SK-N-SH (cell line): Measurements from ENCODE around the gene PLEKHD1. TPM values are rescaled to one million over a fixed set of nuclear protein-coding genes. Genes with fewer than 3 reads are reported as not detected.

Experiments used
- CTCF ChIA-PET: fragments of 300-600, 350-600 bp; formaldehyde crosslinking; extraction: SDS; loops from one replicate; lab custom pipeline; 2021; lab: Yijun Ruan, JAX
- POLR2A ChIA-PET: fragments of 350-600 bp; sonication (Branson Sonifier 250); formaldehyde crosslinking; extraction: SDS; loops from one replicate; lab custom pipeline; 2020; ENCODE audit warnings: antibody characterized with exemption, inconsistent platforms; lab: Yijun Ruan, JAX
- DNase-seq: peaks from one replicate; pipeline ENCODE4 v3.0.0; 2012
- H2AFZ ChIP-seq: fragments of 200-600 bp; sonication (generic); 2 replicates; pipeline ENCODE4 v1.8.1; 2016; ENCODE audit warnings: antibody characterized with exemption, mild to moderate bottlenecking, low read depth
- H3F3A ChIP-seq: fragments of 200-600 bp; sonication (generic); replicated peaks from 2 replicates; pipeline ENCODE3; 2016; ENCODE audit warnings: antibody characterized with exemption, mild to moderate bottlenecking; ENCODE audit not compliant: insufficient read depth
- H3K27ac ChIP-seq, 2 experiments: fragments of 200-500 bp in 1 of 2; fragments of 200-600 bp in 1 of 2; sonication (Bioruptor generic) in 1 of 2; sonication (generic), shearing (Covaris generic) in 1 of 2; 2 replicates each; pipeline versions ENCODE4 v1.5.1 to v1.6.1; 2014 to 2016; ENCODE audit warnings: low read depth in 2 of 2, inconsistent platforms in 1 of 2, low read length in 1 of 2, mild to moderate bottlenecking in 1 of 2, mixed read lengths in 1 of 2
- H3K27me3 ChIP-seq: fragments of 200-600 bp; sonication (generic), shearing (Covaris generic); 2 replicates; pipeline ENCODE4 v1.6.1; 2016; ENCODE audit warnings: mixed run types; ENCODE audit not compliant: insufficient read depth
- H3K36me3 ChIP-seq, 2 experiments: fragments of 200-500 bp in 1 of 2; fragments of 200-600 bp in 1 of 2; sonication (Bioruptor generic) in 1 of 2; sonication (generic) in 1 of 2; replicated peaks in 1 of 2; 2 replicates each; pipeline versions ENCODE3 to v1.5.1; 2014 to 2016; ENCODE audit warnings: low read length in 1 of 2, mild to moderate bottlenecking in 1 of 2; ENCODE audit not compliant: insufficient read depth in 2 of 2, control insufficient read depth in 1 of 2
- H3K4me1 ChIP-seq, 2 experiments: fragments of 200-500 bp in 1 of 2; fragments of 200-600 bp in 1 of 2; sonication (Bioruptor generic) in 1 of 2; sonication (generic), shearing (Covaris generic) in 1 of 2; 2 replicates each; pipeline versions ENCODE4 v1.5.1 to v1.6.1; 2014 to 2016; ENCODE audit warnings: low read depth in 1 of 2, low read length in 1 of 2, mixed run types in 1 of 2; ENCODE audit not compliant: insufficient read depth in 2 of 2, control insufficient read depth in 1 of 2
- H3K4me2 ChIP-seq: fragments of 200-600 bp; sonication (generic), shearing (Covaris generic); 2 replicates; pipeline ENCODE4 v1.6.1; 2017; ENCODE audit warnings: mixed run types
- H3K4me3 ChIP-seq, 2 experiments: fragments of 200-500 bp in 1 of 2; fragments of 200-600 bp in 1 of 2; sonication (Bioruptor generic) in 1 of 2; sonication (generic), shearing (Covaris generic) in 1 of 2; 2 replicates each; pipeline versions ENCODE4 v1.5.1 to v1.8.1; 2014 to 2016; ENCODE audit warnings: low read depth in 2 of 2, inconsistent platforms in 1 of 2, low read length in 1 of 2, mild to moderate bottlenecking in 1 of 2, mixed read lengths in 1 of 2, moderate library complexity in 1 of 2
- H3K79me2 ChIP-seq: fragments of 200-600 bp; sonication (generic); 2 replicates; pipeline ENCODE4 v1.8.1; 2017; ENCODE audit warnings: mild to moderate bottlenecking; ENCODE audit not compliant: insufficient read depth
- H3K9ac ChIP-seq: fragments of 200-600 bp; sonication (generic); 2 replicates; pipeline ENCODE4 v1.6.1; 2017; ENCODE audit warnings: mixed run types
- H3K9me2 ChIP-seq: fragments of 200-600 bp; sonication (generic); 2 replicates; pipeline ENCODE4 v1.6.1; 2017; ENCODE audit warnings: mixed run types
- H3K9me3 ChIP-seq: fragments of 200-600 bp; sonication (generic); 2 replicates; pipeline ENCODE4 v1.6.1; 2017; ENCODE audit warnings: mixed run types, mild to moderate bottlenecking, moderate library complexity
- H4K20me1 ChIP-seq: fragments of 200-600 bp; sonication (generic); 2 replicates; pipeline ENCODE4 v1.6.1; 2017; ENCODE audit warnings: mild to moderate bottlenecking, mixed run types; ENCODE audit not compliant: insufficient read depth
- CHD2 ChIP-seq: fragments of 150-350 bp; IDR thresholded peaks from 2 replicates; pipeline ENCODE4 v1.6.1; 2018; ENCODE audit warnings: low read length; ENCODE audit not compliant: partially characterized antibody
- CTCF ChIP-seq: fragments of 200-600 bp; sonication (generic); IDR thresholded peaks from 2 replicates; pipeline ENCODE4 v1.6.1; 2017; ENCODE audit warnings: antibody characterized with exemption, mild to moderate bottlenecking, moderate library complexity
- EP300 ChIP-seq, 2 experiments: IDR thresholded peaks; 2 replicates each; pipeline versions ENCODE4 v1.4.0 to v1.6.1; 2012; ENCODE audit warnings: borderline replicate concordance in 1 of 2, low read depth in 1 of 2, low read length in 1 of 2
- FOSL2 ChIP-seq: IDR thresholded peaks from 2 replicates; pipeline ENCODE4 v1.4.0; 2012; ENCODE audit warnings: low read depth, mild to moderate bottlenecking, moderate library complexity, borderline replicate concordance
- GABPA ChIP-seq: IDR thresholded peaks from 2 replicates; pipeline ENCODE4 v1.4.0; 2012; ENCODE audit warnings: low read depth, mild to moderate bottlenecking
- GATA2 ChIP-seq: sonication (generic); formaldehyde crosslinking; IDR thresholded peaks from 2 replicates; pipeline ENCODE4 v1.5.0; 2020; ENCODE audit warnings: mild to moderate bottlenecking, missing genetic modification reagents
- IRF3 ChIP-seq: fragments of 150-350 bp; IDR thresholded peaks from 2 replicates; pipeline ENCODE4 v1.6.1; 2016; ENCODE audit warnings: mild to moderate bottlenecking, low read depth, low read length
- JUND ChIP-seq: IDR thresholded peaks from 2 replicates; pipeline ENCODE4 v1.4.0; 2012
- MXI1 ChIP-seq: IDR thresholded peaks from 2 replicates; pipeline ENCODE4 v1.6.1; 2012; ENCODE audit warnings: mild to moderate bottlenecking, low read depth, low read length, improper control_type of control experiment
- NFIC ChIP-seq: IDR thresholded peaks from 2 replicates; pipeline ENCODE4 v1.4.0; 2012; ENCODE audit warnings: borderline replicate concordance
- PBX3 ChIP-seq: IDR thresholded peaks from 2 replicates; pipeline ENCODE4; 2012
- POLR2AphosphoS5 ChIP-seq: IDR thresholded peaks from 2 replicates; pipeline ENCODE4 v1.6.1; 2012; ENCODE audit warnings: low read depth, low read length
- RAD21 ChIP-seq: IDR thresholded peaks from 2 replicates; pipeline ENCODE4 v1.6.1; 2012; ENCODE audit warnings: mild to moderate bottlenecking, low read length
- RCOR1 ChIP-seq: fragments of 150-350 bp; IDR thresholded peaks from 2 replicates; pipeline ENCODE4 v1.6.1; 2017; ENCODE audit warnings: antibody characterized with exemption, low read length
- SIN3A ChIP-seq: IDR thresholded peaks from 2 replicates; pipeline ENCODE4 v1.6.1; 2012; ENCODE audit warnings: low read depth, mild to moderate bottlenecking, low read length, moderate library complexity, borderline replicate concordance
- SMC3 ChIP-seq: IDR thresholded peaks from 2 replicates; pipeline ENCODE4 v1.6.1; 2012; ENCODE audit warnings: low read depth, low read length, improper control_type of control experiment
- TEAD4 ChIP-seq: IDR thresholded peaks from 2 replicates; pipeline ENCODE4 v1.4.0; 2012; ENCODE audit warnings: mild to moderate bottlenecking, borderline replicate concordance; ENCODE audit not compliant: insufficient read depth
- USF1 ChIP-seq: IDR thresholded peaks from 2 replicates; pipeline ENCODE4 v1.4.0; 2012; ENCODE audit warnings: low read depth, borderline replicate concordance
- YY1 ChIP-seq: IDR thresholded peaks from 2 replicates; pipeline ENCODE4 v1.4.0; 2012; ENCODE audit warnings: low read depth, mild to moderate bottlenecking
- WGBS: methylation state at CpG from one replicate; pipeline ENCODE4 v1.1.6; 2017; ENCODE audit warnings: low lambda C conversion rate; 5-methylcytosine and 5-hydroxymethylcytosine counted together
- polyA plus RNA-seq, 3 experiments: library from polyadenylated mRNA; depleted of rRNA; stranded (reverse); fragments of >200 nt; gene quantifications; 2 replicates each; pipeline ENCODE4 v1.2.3, GENCODE V29; 2012

The PLEKHD1 gene
- polyA plus RNA-seq, 1 of the 3 experiments (the other 2 are of a cell fraction): 0.05 TPM

DNA sequence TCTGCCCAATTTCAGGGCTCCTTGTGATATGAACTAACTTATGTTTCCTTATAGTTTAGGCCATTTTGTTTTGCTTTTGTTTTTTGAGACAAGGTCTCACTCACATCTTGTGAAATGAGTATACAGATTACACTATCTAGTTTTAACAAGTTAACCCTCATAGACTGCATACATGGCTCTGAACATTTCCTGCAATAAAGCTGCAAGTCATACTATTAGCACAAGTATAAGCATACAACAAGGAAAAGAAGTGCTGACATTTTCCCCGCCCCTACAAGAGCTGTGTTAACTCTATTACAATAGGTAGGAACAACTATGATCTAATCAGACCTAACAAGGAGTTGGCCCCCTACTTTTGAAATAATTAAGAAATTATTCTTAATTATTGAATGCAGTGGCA lies 54.2 kb downstream of the PLEKHD1 start:
- no peak overlapping the region for H3K4me3 ChIP-seq
- no peaks in the 10 kb centered on the region for H3K9me3 ChIP-seq
- no peak overlapping the region for H3K27ac ChIP-seq
- H3K79me2 ChIP-seq: no peaks in the 10 kb centered on the region
- no peak overlapping the region for H3K9ac ChIP-seq
- TF ChIP-seq RCOR1 (no peak), CTCF (no peak), SIN3A (no peak), POLR2AphosphoS5 (no peak), JUND (no peak), MXI1 (no peak), GATA2 (CRISPR knock-in tag) (no peak), CHD2 (no peak), GABPA (no peak), YY1 (no peak), NFIC (no peak), RAD21 (no peak), IRF3 (no peak), USF1 (no peak), SMC3 (no peak), PBX3 (no peak), TEAD4 (no peak), EP300 (IDR thresholded peaks at IDR 0.05; ENCODE audit: borderline replicate concordance in 1 of 2, low read depth in 1 of 2, low read length in 1 of 2) (no peak), FOSL2 (no peak)
- WGBS: 78% methylated on average over 1 of the region's 1 CpG
- no peak overlapping the region for H3K4me2 ChIP-seq
- CTCF ChIA-PET: interaction anchor here (0.9 to 16.4 kb wide), 3 partner anchors 14 to 46 kb away, joined by 3 to 368 read pairs (median 4); partner anchors contain the start of gene CCDC177
- H3K9me2 ChIP-seq: no peaks in the 10 kb centered on the region
- H3K36me3 ChIP-seq: no peaks in the 10 kb centered on the region
- no peak overlapping the region for H2AFZ ChIP-seq
- no peaks in the 10 kb centered on the region for H4K20me1 ChIP-seq
- H3K4me1 ChIP-seq: no peaks in the 10 kb centered on the region
- H3K27me3 ChIP-seq: peaks cover 5% of the 10 kb centered on the region; the same call in 1 of the 2 replicates
- POLR2A ChIA-PET: no interaction called here
- DNase-seq: no peak
- H3F3A ChIP-seq: no peaks in the 10 kb centered on the region
